ENCODE measurements around the gene PPIP5K1. TPM values are rescaled to one million over a fixed set of nuclear protein-coding genes. Genes with fewer than 3 reads are reported as not detected.

The PPIP5K1 gene
- polyA plus RNA-seq, 1 donor (not counting 4 experiments of a cell fraction or from before 2014, with no cell fraction given): 52.9 TPM

- dilution Hi-C loops (cut with MboI; ENCODE audit: extremely low pct_ligation_motif_present, low sequenced_read_pairs): no loop called here
- peaks cover 26% of the 10 kb centered on the region for H3K27me3 ChIP-seq (ENCODE audit: control insufficient read depth, extremely low read depth, insufficient read depth, low read length)
- no peak for FAIRE-seq
- H3K4me1 ChIP-seq (ENCODE audit: control insufficient read depth, extremely low read depth, insufficient read depth, low read length): no peaks in the 10 kb centered on the region
- no peak overlapping the region for H2AFZ ChIP-seq (ENCODE audit: control insufficient read depth, low read length)
- H3K9me3 ChIP-seq (ENCODE audit: control insufficient read depth, low read depth, low read length): no peaks in the 10 kb centered on the region
- H3K27ac ChIP-seq (ENCODE audit: control insufficient read depth, insufficient read depth, low read length): no peak overlapping the region
- H3K79me2 ChIP-seq (ENCODE audit: control insufficient read depth, insufficient read depth, low read length): no peaks in the 10 kb centered on the region
- no peak overlapping the region for H3K4me2 ChIP-seq (ENCODE audit: control insufficient read depth, extremely low read depth, insufficient read depth, low read depth, low read length)
- no peak for DNase-seq (ENCODE audit: low read depth, low spot score)
- TF ChIP-seq, protein P1, sequence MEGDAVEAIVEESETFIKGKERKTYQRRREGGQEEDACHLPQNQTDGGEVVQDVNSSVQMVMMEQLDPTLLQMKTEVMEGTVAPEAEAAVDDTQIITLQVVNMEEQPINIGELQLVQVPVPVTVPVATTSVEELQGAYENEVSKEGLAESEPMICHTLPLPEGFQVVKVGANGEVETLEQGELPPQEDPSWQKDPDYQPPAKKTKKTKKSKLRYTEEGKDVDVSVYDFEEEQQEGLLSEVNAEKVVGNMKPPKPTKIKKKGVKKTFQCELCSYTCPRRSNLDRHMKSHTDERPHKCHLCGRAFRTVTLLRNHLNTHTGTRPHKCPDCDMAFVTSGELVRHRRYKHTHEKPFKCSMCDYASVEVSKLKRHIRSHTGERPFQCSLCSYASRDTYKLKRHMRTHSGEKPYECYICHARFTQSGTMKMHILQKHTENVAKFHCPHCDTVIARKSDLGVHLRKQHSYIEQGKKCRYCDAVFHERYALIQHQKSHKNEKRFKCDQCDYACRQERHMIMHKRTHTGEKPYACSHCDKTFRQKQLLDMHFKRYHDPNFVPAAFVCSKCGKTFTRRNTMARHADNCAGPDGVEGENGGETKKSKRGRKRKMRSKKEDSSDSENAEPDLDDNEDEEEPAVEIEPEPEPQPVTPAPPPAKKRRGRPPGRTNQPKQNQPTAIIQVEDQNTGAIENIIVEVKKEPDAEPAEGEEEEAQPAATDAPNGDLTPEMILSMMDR (optimal IDR thresholded peaks at IDR 0.05 in 1 of 3, IDR thresholded peaks at IDR 0.05 in 1 of 3, conservative IDR thresholded peaks at IDR 0.05 in 1 of 3; ENCODE audit: extremely low read depth in 1 of 3, insufficient read depth in 2 of 3, low read length in 3 of 3): no peak
- TF ChIP-seq EZH2 (IDR thresholded peaks at IDR 0.05; ENCODE audit: low read length): no peak
- H3K36me3 ChIP-seq (ENCODE audit: control insufficient read depth in 2 of 2, extremely low read depth in 1 of 2, insufficient read depth in 2 of 2, low read length in 2 of 2): no peaks in the 10 kb centered on the region
- H3K9ac ChIP-seq (ENCODE audit: control insufficient read depth, extremely low read depth, insufficient read depth, low read length): no peak overlapping the region
- H3K9me1 ChIP-seq (ENCODE audit: control insufficient read depth, extremely low read depth, insufficient read depth, low read length): no peaks in the 10 kb centered on the region
- H3K4me3 ChIP-seq (ENCODE audit: control insufficient read depth in 2 of 3, extremely low read depth in 1 of 3, insufficient read depth in 2 of 3, low read depth in 1 of 3, low read length in 3 of 3): no peak overlapping the region
- H4K20me1 ChIP-seq (ENCODE audit: control insufficient read depth, extremely low read depth, insufficient read depth, low read length): no peaks in the 10 kb centered on the region
Observed at GRCh38 chr15:43525131-43525530, 64.9 kb downstream of the PPIP5K1 start.

DNA sequence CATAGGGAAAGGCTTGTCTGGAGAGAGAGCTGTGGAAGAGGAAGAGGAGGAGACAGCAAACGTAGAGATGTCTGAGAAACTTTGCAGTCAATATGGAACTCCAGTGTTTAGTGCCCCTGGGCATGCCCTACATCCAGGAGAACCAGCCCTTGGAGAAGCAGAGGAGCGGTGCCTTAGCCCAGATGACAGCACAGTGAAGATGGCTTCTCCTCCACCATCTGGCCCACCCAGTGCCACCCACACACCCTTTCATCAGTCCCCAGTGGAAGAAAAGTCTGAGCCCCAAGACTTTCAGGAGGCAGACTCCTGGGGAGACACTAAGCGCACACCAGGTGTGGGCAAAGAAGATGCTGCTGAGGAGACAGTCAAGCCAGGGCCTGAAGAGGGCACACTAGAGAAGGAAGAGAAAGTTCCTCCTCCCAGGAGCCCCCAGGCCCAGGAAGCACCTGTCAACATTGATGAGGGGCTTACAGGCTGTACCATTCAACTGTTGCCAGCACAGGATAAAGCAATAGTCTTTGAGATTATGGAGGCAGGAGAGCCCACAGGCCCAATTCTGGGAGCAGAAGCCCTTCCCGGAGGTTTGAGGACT is 65.7 kb downstream of the PPIP5K1 start:
- no peak for TF ChIP-seq EZH2 (IDR thresholded peaks at IDR 0.05; ENCODE audit: low read length)
- TF ChIP-seq, protein P1 (optimal IDR thresholded peaks at IDR 0.05 in 1 of 3, IDR thresholded peaks at IDR 0.05 in 1 of 3, conservative IDR thresholded peaks at IDR 0.05 in 1 of 3; ENCODE audit: extremely low read depth in 1 of 3, insufficient read depth in 2 of 3, low read length in 3 of 3): no peak
- Histone ChIP-seq H2AFZ (ENCODE audit: control insufficient read depth, low read length) (no peak overlapping the region), H3K27ac (ENCODE audit: control insufficient read depth, insufficient read depth, low read length) (no peak overlapping the region), H3K4me1 (ENCODE audit: control insufficient read depth, extremely low read depth, insufficient read depth, low read length) (no peaks in the 10 kb centered on the region), H3K4me3 (ENCODE audit: control insufficient read depth in 2 of 3, extremely low read depth in 1 of 3, insufficient read depth in 2 of 3, low read depth in 1 of 3, low read length in 3 of 3) (no peak overlapping the region), H4K20me1 (ENCODE audit: control insufficient read depth, extremely low read depth, insufficient read depth, low read length) (no peaks in the 10 kb centered on the region), H3K9me3 (ENCODE audit: control insufficient read depth, low read depth, low read length) (no peaks in the 10 kb centered on the region), H3K27me3 (ENCODE audit: control insufficient read depth, extremely low read depth, insufficient read depth, low read length) (peaks cover 30% of the 10 kb centered on the region), H3K36me3 (ENCODE audit: control insufficient read depth in 2 of 2, extremely low read depth in 1 of 2, insufficient read depth in 2 of 2, low read length in 2 of 2) (no peaks in the 10 kb centered on the region), H3K79me2 (ENCODE audit: control insufficient read depth, insufficient read depth, low read length) (no peaks in the 10 kb centered on the region), H3K9me1 (ENCODE audit: control insufficient read depth, extremely low read depth, insufficient read depth, low read length) (no peaks in the 10 kb centered on the region), H3K4me2 (ENCODE audit: control insufficient read depth, extremely low read depth, insufficient read depth, low read depth, low read length) (no peak overlapping the region), H3K9ac (ENCODE audit: control insufficient read depth, extremely low read depth, insufficient read depth, low read length) (no peak overlapping the region)
- DNase-seq (ENCODE audit: low read depth, low spot score) (no peak), FAIRE-seq (no peak)
- dilution Hi-C loops (cut with MboI; ENCODE audit: extremely low pct_ligation_motif_present, low sequenced_read_pairs): no loop called here
